Stimulated activated CD4-positive, alpha-beta T cell treated with anti-CD3 and anti-CD28 coated beads, Interleukin-1b, Interleukin-23, amount 100 ng/mL, for 48 hours (primary cell): Measurements from ENCODE around the gene CPXM2.

Experiments
- DNase-seq: peaks from one replicate; pipeline ENCODE4 v3.0.0-alpha.2; 2020

CPXM2 gene

GRCh38 chr10:123729523-123729922, 162.1 kb downstream of the CPXM2 start:
- no peak for DNase-seq

DNA sequence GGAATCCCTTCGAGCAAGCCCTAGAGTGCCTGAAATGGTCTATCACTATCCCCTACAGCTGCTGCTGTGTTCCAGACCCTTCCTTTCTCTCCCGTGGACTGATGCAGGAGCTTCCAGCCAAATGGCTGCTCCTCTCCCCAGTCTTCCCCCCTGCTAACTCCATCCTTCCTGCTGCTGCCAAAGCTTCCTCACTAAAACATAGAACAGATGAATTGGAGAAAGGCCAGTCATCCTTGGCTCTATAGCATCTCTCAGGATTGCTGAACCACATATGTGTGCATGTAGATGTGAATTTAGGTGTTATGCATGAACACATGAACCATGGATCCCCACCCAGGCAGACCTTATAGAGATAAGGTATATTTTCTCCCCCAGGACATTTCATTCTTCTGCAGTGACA, 164.8 kb downstream of the CPXM2 start:
- no peak for DNase-seq

DNA sequence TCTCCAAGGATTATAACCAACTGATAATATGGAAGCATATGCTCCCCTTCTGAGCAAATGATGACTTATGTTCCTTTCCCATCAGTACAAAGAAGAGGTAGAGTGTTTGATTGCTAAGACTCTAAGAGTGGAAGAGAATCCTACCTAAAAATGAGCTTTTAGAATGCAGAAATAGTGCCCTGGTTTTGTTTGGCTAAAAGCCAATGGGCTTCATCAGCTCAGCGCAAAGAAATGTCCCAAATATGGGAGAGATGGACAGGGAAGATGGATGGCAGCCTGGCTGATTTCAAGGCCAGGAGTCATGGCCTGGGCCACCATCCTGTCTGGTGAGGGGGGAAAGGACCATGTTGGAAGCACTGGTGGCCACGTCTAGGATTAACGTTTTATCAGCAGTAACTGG, 165.2 kb downstream of the CPXM2 start:
- no peak for DNase-seq

DNA sequence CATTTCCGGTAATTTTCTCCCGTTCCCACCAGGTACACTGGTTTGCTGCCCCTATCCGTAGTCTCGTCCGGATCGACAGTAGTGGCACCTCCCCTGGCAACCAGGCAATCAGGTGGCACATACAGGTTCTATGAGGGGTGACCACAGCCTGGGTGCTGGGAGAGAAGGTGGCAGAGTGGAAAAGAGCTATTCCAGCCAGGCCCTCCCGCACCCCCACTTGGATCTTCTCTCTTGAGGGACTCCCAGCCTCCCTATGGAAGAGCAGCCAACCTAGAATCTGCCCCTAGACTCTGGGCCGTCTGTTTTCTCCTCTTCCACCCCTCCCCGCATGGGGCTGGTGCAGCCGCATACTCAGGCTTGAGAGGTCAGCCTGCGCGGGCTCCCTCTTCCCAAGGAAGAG, 166.9 kb downstream of the CPXM2 start:
- no peak for DNase-seq

- no peak for DNase-seq
Observed at GRCh38 chr10:123722351-123722750, 169.3 kb downstream of the CPXM2 start.

DNA sequence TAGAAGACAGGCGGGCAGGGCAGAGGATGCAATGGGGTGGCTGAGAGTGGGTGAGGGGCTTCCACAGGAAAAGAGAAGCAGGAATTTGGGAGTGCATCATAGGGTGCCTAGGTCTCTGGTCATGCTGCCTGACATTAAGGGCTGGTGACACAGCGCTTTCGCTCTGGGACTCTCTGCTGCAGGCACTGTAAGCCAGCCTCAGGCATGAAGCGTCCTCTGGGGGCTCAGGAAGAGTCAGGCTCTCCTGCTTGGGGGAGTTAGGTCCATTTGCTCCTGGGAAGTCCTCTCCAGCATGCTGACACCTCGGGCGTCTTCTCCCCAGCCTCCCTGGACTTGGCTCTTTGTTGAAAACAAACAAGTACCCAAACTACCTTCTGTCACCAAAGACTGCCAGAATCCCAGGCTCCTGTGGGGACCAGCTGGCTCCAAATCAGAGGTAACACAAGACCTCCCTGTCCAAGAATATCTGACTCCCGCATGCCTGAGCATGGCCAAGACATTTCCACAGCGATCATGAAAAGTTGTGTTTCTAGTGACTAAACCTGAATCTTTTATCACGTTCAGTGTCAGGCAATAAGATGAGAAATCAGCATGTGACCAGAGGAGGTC, 170.1 kb downstream of the CPXM2 start:
- no peak for DNase-seq

DNA sequence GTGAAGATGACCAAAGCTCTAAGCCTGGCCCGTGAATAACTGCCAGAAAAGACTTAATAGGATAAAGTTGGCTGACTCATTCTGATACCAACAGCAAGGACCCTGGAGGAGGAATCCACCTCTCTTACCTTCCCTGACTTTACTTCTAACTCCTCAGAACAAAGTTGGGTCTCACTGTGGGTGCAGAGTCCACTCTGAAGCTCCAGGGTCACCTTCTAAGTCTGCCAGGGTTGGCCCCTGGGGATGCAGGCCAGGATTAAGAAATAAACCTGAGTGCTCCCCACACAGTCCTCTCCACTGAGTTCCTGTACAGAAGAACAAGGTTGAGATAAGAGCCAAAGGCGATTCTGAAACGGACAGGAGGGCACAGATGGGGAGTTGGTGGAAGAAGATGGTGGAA, 171.1 kb downstream of the CPXM2 start:
- no peak for DNase-seq

DNA sequence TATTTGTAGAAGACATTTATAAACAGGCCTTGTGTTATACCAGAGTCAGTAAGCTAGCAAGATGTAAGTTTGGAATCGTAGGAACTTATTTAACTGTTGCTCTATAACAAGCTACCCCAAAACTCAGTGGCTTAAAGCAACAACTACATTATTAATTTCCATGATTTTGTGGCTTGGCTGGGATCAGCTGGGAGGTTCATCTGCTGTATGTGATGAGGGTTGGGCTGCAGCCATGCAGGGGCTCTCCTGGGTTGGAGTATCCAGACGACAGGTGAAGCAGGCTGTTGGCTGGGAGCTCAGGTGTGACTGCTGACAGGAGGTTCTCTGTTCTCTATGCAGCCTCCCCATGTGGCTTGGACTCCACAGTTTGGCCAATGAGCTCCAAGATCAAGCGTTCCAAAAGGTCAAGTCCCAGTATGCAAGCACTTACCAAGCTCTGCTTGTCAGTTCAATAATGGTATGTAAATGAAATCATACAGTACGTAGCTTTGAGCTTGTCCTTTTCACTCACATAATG, 173.0 kb downstream of the CPXM2 start:
- DNase-seq: no peak

DNA sequence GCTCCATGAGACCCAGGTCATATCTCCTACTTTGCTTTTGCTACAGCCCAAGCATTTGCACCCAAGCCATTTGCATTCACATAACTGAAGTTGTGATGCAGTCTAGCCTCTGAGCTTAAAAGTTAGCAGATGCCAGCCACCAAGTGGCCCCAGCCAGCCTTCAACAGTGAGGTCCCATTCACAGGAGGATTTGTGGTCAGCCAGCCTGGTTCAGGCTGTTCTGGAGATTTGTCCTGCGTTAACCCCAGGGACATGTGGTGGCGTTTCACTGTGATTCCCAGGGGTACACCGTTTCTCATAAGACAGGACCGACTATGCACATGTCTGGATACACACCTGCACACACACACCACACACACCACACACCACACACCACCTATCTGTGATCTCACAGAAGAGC, 174.3 kb downstream of the CPXM2 start:
- DNase-seq: no peak

DNA sequence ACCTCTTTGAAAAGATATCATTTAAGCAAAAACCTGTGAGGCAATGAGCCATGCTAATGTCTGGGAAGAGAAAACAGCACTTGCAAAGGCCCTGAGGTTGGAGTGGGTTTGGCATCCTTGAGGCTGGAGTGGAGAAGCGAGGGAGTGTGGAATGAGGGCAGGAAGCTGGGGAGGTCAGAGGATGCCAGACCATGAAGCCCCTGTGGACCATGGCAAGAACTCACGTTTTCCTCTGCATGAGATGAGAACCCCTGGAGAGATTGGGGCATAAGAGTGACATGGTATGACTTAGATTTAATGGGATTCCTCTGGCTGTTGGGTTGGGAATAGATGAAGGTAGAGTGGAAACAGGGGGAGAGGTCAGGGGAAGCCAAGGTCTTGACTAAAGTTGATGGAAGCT, 176.1 kb downstream of the CPXM2 start:
- no peak for DNase-seq

DNA sequence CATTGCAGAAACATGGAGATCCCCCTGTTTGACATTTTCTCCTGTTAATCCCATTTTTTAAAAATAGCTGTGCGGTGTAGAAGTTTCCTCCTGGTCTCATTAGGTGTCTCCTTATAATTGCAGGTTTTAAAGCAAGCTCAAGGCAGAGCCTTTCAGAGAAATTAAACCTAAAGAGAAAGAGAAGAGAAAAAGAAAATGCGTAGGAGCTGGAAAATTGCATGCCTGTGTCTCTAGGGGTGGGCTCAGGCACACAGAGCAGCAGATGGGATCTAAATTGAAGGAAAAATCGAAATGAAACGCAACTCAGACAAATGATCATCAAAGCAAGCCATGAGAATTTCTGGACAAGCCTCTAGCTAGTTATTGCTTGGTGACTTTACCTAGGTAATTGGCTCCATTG, 185.4 kb downstream of the CPXM2 start:
- no peak for DNase-seq

- no peak for DNase-seq
Observed at GRCh38 chr10:123704812-123705211, 186.8 kb downstream of the CPXM2 start.

GRCh38 chr10:123704076-123704475, 187.5 kb downstream of the CPXM2 start:
- no peak for DNase-seq

- no peak for DNase-seq
Observed at GRCh38 chr10:123703195-123703790, 188.3 kb downstream of the CPXM2 start.
